ENCODE data around the gene NUDT8. TPM values are rescaled to one million over a fixed set of nuclear protein-coding genes. Genes with fewer than 3 reads are reported as not detected.

NUDT8 gene
- total RNA-seq, 1 experiment from 2014 or later, result 18.1 TPM

GRCh38 chr11:67608486-67608885 lies 21.3 kb downstream of the NUDT8 start:
- POLR2A ChIA-PET, result no interaction called here
- no peaks in the 10 kb centered on the region for H3K27me3 ChIP-seq (replicated peaks; ENCODE audit: control insufficient read depth, insufficient read depth, low read length)
- no peak overlapping the region for H3K4me3 ChIP-seq (ENCODE audit: low read depth, low read length)
- H3K9me3 ChIP-seq, result no peaks in the 10 kb centered on the region
- no peaks in the 10 kb centered on the region for H3K4me1 Mint-ChIP-seq (ENCODE audit: low read depth, unreplicated experiment)
- no peaks in the 10 kb centered on the region for H3K9me3 Mint-ChIP-seq (ENCODE audit: unreplicated experiment)
- CTCF ChIA-PET, result no interaction called here
- BruUV-seq (replicated peaks), result no TSS peak
- no peak for TF ChIP-seq CTCF (IDR thresholded peaks at IDR 0.05; ENCODE audit: insufficient read depth in 1 of 2, low read depth in 1 of 2, low read length in 1 of 2, severe bottlenecking in 1 of 2, unreplicated experiment in 1 of 2)
- no peaks in the 10 kb centered on the region for H3K27me3 Mint-ChIP-seq (ENCODE audit: insufficient read depth, unreplicated experiment)
- intact Hi-C loops (cut with micrococcal nuclease; ENCODE audit: unreplicated experiment), result no loop called here
- H3K27ac Mint-ChIP-seq (ENCODE audit: unreplicated experiment), result no peak overlapping the region
- peaks cover 10% of the 10 kb centered on the region; the same call in 1 of the 2 replicates for H3K4me1 ChIP-seq
- DNase-seq, result no peak
- peak overlapping the region; percentile 82 for H3K4me3 Mint-ChIP-seq (ENCODE audit: unreplicated experiment)
- peaks cover 11% of the 10 kb centered on the region for H3K36me3 ChIP-seq (ENCODE audit: control insufficient read depth, insufficient read depth, low read length)
- H3K36me3 Mint-ChIP-seq (ENCODE audit: insufficient read depth, unreplicated experiment), result peaks cover 42% of the 10 kb centered on the region

- intact Hi-C loops (cut with micrococcal nuclease; ENCODE audit: unreplicated experiment), result no loop called here
- Histone ChIP-seq H3K36me3 (ENCODE audit: control insufficient read depth, insufficient read depth, low read length) (peaks cover 9% of the 10 kb centered on the region), H3K9me3 (peaks cover 4% of the 10 kb centered on the region), H3K27me3 (replicated peaks; ENCODE audit: control insufficient read depth, insufficient read depth, low read length) (no peaks in the 10 kb centered on the region), H3K4me3 (ENCODE audit: low read depth, low read length) (peak overlapping the region; percentile 80), H3K4me1 (peaks cover 10% of the 10 kb centered on the region; the same call in 1 of the 2 replicates)
- Mint-ChIP-seq H3K27ac (ENCODE audit: unreplicated experiment) (peak overlapping the region; percentile 91), H3K9me3 (ENCODE audit: unreplicated experiment) (peaks cover 7% of the 10 kb centered on the region), H3K36me3 (ENCODE audit: insufficient read depth, unreplicated experiment) (peaks cover 36% of the 10 kb centered on the region), H3K4me3 (ENCODE audit: unreplicated experiment) (peak overlapping the region; percentile 82), H3K27me3 (ENCODE audit: insufficient read depth, unreplicated experiment) (no peaks in the 10 kb centered on the region), H3K4me1 (ENCODE audit: low read depth, unreplicated experiment) (no peaks in the 10 kb centered on the region)
- no TSS peak for BruUV-seq (replicated peaks)
- TF ChIP-seq CTCF (IDR thresholded peaks at IDR 0.05; ENCODE audit: insufficient read depth in 1 of 2, low read depth in 1 of 2, low read length in 1 of 2, severe bottlenecking in 1 of 2, unreplicated experiment in 1 of 2), result no peak
- no peak for DNase-seq
- ChIA-PET CTCF (interaction anchor here (0.6 to 0.7 kb wide), 4 partner anchors 49 to 1242 kb away, joined by 3 read pairs; no protein-coding TSS in a partner anchor), POLR2A (no interaction called here)
These were observed 22.2 kb downstream of the NUDT8 start for GRCh38 chr11:67607507-67607906.

DNA sequence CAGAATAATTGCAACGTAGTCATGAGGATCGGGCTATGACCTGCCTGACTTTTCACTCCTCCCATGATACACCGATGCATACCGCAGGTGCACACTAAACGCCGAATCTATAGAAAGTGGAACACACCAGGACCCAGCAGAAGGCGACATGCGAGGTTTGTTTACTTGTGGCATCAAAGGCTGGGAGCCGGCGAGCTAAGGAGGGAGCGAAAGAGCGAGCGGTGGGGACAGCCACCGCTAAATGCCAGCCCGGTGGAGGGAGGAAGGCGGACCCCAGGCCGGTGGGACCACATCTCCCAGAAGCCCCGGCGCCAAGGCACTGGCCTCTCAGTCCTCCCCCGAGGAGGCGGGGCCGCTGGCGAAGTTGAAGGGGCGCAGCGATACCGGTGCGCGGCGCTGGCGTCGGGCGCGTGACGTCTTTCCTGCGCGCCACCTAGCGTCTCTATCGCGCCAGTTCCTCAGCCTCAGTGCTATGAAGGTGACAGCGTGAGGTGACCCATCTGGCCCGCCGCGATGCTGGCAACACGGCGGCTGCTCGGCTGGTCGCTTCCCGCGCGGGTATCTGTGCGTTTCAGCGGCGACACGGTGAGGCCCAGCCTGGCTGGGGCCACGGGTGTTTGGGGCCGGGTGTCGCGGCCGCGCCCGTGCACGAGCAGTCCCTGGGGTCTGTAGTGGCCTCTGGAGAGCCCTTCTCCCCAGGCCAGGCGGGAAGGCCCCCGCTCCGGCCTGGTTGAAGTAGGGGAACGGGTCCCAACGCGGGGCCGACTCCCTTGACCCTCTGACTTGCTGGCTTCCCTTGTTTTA lies 23.0 kb downstream of the NUDT8 start, which contains the start of gene NDUFV1:
Gene NDUFV1 (plus strand): TSS at position 445 of the 804 bp plus-strand sequence. CDS start 69 bp downstream, at position 514.
- H3K4me3 Mint-ChIP-seq (ENCODE audit: unreplicated experiment), result peak within 1 kb of the TSS; percentile 82
- ChIA-PET CTCF (no interaction called here), POLR2A (no interaction called here)
- H3K36me3 Mint-ChIP-seq (ENCODE audit: insufficient read depth, unreplicated experiment), result peaks cover 35% of the 10 kb centered on the region
- H3K27me3 Mint-ChIP-seq (ENCODE audit: insufficient read depth, unreplicated experiment), result no peaks in the 10 kb centered on the region
- peaks cover 8% of the 10 kb centered on the region for H3K9me3 ChIP-seq
- intact Hi-C loops (cut with micrococcal nuclease; ENCODE audit: unreplicated experiment), result loop anchor here (1.0 kb wide), 3 partner anchors 23 to 98 kb away; partner anchors contain the start of genes CDK2AP2 and GSTP1
- peaks cover 8% of the 10 kb centered on the region for H3K36me3 ChIP-seq (ENCODE audit: control insufficient read depth, insufficient read depth, low read length)
- no peaks in the 10 kb centered on the region for H3K27me3 ChIP-seq (replicated peaks; ENCODE audit: control insufficient read depth, insufficient read depth, low read length)
- H3K27ac Mint-ChIP-seq (ENCODE audit: unreplicated experiment), result peak within 1 kb of the TSS; percentile 91
- peak within 1 kb of the TSS; percentile 80 for H3K4me3 ChIP-seq (ENCODE audit: low read depth, low read length)
- H3K4me1 ChIP-seq, result peaks cover 10% of the 10 kb centered on the region; the same call in 1 of the 2 replicates
- H3K9me3 Mint-ChIP-seq (ENCODE audit: unreplicated experiment), result peaks cover 10% of the 10 kb centered on the region
- peak; percentile 98 to 100 for DNase-seq
- no peaks in the 10 kb centered on the region for H3K4me1 Mint-ChIP-seq (ENCODE audit: low read depth, unreplicated experiment)
- TF ChIP-seq CTCF (IDR thresholded peaks at IDR 0.05; ENCODE audit: insufficient read depth in 1 of 2, low read depth in 1 of 2, low read length in 1 of 2, severe bottlenecking in 1 of 2, unreplicated experiment in 1 of 2), result peak; percentile 86 to 88
- BruUV-seq (replicated peaks), result no TSS peak
